NCI-H510A (cell line): ENCODE measurements around the gene MAPK12.
"Not testable (repeated sequence)": the region's sequence is repeated elsewhere in the genome, so short reads cannot be mapped to it uniquely, and the experiment has no call there.

Experiments used
- DNase-seq: peaks from one replicate; lab custom pipeline; 2025; lab: John Stamatoyannopoulos, UW

Gene MAPK12

DNA sequence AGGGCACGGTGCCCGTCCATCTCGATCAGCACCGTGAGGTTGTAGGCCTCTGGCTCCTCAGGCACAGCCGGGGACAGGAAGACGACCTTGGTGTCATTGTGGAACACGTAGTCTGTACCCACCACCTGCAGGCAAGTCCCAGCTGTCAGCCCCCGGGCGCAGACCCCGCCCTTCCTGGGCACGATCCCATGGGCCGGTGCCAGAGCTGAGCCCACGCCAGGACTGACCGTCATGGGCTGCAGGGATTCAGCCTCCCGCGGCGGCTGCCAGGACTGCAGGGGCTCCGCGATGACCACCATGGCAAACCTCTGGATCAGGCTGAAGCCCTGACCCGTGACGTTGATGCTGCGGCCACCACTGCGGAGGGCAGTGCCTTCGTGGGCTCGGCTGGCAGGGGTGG is 20.5 kb upstream of the MAPK12 start:
- DNase-seq: no peak

DNA sequence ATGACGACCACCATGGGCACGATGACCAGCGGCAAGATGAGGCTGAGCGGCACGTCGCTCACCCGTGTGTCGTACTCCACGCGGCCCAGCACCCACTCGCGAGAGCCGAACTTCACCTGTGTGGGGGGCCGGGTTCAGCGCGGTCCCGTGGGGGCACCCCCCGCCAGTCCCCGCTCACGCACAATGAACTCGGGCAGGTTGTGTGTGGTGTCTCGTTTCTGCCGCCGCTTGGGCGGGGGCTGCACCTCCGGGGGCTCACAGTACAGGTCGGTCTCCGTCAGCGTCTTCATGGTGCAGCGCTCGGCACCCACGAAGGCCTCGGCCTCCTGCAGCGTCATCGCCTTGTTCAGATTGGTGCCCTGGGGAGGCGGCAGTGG is 19.9 kb upstream of the MAPK12 start:
- no peak for DNase-seq

DNA sequence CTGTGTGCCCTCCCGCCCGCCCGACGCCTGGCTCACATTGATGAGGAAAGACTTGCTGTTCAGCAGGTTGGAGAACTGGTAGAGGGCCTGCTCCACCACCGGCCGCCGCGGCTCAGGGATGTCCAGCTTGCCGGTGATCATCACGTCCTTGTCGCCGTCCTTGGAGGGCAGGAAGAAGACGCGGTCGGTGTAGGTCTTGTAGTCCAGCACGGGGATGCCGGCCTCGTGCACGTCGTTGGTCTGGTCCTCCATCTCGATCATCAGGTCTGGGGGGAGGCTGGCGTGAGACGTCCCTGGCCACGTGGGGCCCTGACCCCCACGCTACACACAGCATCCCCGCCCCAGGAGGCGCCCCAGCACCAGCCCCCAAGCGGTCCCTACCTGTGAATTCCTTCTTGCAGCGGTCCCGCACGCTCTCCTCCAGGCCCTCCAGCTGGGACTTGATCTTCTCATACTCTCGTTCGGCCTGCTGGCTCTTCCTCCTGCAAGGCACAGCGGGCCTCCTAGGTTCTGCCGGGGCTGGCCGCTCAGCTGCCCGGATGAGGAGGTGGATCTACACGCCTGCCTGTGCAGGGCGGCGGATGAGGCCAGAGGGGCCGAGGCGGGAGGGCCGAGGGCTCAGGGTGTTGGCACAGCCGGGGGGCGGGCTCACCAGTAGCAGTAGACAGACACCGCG is 19.4 kb upstream of the MAPK12 start:
- no peak for DNase-seq

DNA sequence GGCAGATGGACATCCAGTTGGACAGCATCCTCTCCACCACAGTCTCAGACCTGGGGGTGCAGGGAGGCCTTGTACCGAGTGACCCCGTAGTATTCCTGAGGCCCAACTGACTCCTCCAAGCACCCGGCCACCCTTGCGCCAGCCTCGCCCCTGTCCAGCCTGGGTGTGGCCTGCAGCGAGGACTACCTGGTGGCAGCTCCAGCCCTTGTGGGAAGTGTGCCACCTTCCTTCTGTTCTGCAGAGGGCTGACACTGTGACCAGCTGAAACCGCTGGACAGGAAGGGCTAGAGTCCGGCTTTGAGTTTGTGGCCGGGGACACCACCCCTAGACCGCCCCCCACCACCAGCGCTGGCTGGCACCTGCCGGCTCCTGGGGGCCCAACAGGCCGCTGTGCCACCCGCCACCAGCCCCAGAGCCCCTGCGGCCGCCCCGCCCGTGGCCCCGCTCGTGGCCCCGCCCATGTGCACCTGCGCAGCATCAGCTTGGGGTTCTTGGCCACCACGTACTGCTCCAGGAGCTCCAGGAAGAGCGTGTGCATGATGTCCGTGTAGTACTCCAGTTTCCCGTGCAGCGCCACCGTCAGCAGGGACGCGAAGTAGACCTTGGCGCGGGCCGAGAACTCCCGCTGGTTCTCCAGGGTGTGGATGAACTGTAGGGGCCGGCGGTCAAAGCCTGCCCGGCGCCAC is 18.7 kb upstream of the MAPK12 start:
- no peak for DNase-seq

DNA sequence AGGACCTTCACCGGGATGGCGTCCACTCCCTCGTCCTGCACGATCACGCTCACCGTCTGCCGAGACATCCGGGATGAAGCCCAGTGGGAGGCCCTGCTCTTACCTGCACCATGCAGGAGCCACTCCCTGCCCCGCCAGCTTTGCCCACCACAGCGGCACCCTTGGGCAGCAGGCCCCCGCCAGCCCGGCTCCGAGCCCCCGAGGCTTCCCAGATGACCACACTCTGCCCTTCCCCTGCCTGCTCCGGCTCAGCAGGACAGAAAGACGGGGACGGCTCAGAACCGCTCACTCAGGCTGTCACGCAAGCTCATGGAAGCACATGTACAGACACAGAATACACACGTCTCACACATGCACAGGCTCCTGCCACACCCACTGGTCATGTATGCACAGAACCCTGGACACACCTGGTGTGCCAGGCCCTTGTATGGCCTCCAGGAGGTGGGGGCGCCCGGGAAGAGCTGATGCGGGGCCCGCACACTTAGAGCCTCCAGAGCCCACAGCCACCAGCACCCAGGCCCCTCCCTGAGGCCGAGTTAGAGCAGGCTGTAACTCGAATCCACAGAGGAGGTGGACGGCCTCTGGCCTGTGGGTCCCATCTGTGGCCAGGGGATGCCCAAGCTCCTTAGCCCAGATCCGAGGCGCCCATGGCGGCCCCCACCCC is 17.6 kb upstream of the MAPK12 start:
- no peak for DNase-seq

DNA sequence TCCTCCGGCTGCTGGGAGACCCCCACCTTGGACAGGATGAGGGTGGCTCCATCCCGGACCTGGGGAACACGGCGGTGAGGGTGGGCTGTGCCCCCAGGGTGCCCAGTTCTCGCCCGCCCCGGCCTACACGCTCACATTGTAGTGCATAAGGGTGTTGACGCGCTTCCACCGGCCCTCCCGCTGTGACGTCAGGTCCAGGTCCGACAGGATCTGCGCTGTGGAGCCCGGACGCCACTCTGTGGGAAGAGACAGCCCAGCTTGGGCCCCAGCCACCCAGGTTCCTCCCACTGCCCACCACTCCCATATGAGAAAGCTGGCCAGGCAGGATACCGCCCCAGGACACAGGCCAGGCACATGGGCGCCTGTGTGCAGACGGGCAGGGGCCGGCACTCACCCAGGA is 17.0 kb upstream of the MAPK12 start:
- no peak for DNase-seq

DNA sequence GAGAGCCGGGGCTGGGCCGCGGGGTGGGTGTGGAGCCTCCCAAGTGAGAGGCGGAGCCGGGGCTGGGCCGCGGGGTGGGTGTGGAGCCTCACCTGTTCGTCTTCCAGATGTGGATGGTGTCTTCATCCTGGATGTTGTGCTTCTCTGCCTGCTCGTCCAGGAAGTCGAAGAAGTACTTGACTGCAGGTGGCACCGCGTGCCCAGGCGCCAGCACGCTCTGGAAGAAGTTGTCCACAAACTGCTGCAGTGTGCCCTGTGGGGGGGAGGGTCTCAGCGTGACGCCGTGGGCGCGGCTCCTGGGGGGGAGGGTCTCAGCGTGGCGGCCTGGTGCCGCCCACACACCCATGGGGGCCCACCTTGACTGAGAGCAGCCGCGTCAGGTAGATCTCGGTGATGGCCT is 16.3 kb upstream of the MAPK12 start:
- DNase-seq: no peak

DNA sequence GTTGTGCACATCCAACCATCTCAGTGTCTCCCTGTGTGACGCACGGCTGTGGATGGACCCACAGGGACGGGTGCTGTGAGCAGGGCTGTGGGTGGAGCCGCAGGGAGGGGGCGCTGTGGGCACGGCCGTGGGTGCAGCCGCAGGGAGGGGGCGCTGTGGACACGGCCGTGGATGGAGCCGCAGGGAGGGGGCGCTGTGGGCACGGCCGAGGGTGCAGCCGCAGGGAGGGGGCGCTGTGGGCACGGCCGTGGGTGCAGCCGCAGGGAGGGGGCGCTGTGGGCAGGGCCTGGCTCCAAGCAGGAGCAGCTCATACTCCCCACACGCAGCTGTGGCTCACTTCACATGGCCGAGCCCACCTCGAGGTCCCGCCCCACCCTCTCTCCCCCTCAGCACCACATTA is 14.7 kb upstream of the MAPK12 start:
- no peak for DNase-seq

DNA sequence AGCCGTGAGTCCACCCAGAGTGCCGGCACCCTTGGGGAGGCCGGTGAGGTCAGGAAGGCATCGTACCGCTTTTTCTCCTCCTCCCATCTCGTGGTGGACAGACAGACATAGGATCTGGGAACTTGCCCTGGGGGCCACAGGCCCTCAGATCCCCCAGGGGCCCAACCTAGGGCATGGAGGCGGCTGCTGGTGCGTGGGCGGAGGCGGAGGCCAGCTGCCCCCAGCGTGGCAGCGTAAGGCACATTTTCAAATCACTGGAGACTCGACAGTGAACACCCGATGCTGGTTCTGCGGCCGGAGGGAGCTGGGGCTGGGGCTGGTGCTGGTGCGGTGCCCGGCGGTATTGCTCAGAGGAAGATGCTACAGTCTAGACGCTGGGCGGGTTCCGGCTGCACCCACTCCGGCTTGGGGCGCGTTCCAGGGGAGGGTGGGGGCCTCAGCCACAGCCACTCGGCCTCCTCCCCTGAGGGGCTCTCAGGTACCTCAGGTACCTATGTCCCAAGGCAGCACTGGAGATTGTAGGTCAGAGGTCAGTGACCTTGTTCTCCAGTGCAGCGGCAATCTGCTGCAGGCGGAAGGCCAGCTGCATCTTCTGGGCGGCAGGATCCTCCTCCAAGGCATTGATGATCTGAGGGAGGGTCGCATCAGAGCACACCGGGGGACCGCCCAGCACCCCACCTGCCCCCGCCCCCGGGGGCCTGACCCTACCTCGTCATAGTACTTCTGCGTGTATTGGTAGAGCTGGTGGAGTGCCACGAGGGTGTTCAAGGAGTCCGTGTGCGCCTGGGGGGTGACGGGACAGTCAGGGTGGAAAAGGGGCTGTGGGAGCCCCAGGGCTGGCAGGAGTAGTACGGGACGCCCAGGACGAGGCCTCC is 13.9 kb upstream of the MAPK12 start:
- no peak for DNase-seq

DNA sequence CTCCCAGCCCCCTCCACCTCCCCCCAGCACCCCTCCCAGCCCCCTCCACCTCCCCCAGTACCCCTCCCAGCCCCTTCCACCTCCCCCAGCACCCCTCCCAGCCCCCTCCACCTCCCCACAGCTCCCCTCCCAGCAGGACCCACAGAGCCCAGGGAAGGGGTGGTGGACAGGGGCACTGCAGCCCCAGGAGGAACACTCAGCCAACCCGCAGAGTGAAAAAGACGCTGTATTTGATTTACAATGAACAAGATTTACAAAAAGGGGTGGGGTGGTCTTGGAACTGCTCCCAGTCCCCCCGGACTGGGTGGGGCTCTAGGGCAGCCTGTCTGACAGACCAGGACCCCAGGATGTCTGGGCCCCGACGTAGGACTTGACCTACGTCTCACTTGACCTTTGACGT is 13.3 kb upstream of the MAPK12 start:
- no peak for DNase-seq

DNA sequence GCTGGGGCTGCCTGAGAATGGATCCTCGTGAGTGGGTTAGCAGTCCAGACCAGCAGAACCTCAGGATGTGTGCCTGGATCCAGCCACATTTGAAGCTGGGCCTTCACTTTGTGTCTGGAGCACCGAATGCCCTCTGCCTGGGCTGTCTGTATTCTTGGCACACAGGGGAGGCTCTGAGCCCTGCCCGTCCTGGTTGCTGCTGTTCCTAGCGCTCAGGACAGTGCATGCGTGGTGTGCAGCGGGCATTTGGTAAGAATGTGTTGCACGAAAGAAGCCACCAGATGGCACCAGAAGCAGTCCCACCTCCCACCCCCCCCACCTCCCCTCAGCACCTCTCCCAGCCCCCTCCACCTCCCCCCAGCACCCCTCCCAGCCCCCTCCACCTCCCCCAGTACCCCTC is 12.8 kb upstream of the MAPK12 start:
- DNase-seq: peak; percentile 37

DNA sequence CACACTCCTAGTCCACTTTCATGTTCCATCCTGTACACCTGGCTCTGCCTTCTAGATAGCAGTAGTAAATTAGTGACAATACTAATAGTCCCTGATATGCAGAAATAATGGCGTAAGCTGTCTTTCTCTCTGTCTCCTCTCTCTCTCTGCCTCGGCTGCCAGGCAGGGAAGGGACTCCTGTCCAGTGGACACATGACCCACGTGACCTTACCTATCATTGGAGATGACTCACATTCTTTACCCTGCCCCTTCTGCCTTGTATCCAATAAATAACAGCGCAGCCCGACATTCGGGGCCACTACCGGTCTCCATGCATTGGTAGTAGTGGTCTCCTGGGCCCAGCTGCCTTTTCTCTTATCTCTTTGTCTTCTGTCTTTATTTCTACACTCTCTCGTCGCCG is 12.3 kb upstream of the MAPK12 start:
- DNase-seq: not testable (repeated sequence)

DNA sequence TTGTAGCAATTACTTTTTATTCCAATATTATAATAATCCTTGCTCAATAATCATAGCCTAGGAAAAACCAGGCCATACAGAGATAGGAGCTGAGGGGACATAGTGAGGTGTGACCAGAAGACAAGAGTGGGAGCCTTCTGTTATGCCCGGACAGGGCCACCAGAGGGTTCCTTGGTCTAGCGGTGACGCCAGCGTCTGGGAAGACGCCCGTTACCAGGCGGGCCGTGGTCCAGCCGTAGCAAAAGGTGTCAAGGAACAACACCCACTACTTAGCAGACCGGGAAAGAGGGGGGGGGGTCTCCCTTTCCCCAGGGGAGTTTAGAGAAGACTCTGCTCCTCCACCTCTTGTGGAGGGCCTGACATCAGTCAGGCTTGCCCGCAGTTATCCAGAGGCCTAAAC is 11.9 kb upstream of the MAPK12 start:
- not testable (repeated sequence) for DNase-seq

DNA sequence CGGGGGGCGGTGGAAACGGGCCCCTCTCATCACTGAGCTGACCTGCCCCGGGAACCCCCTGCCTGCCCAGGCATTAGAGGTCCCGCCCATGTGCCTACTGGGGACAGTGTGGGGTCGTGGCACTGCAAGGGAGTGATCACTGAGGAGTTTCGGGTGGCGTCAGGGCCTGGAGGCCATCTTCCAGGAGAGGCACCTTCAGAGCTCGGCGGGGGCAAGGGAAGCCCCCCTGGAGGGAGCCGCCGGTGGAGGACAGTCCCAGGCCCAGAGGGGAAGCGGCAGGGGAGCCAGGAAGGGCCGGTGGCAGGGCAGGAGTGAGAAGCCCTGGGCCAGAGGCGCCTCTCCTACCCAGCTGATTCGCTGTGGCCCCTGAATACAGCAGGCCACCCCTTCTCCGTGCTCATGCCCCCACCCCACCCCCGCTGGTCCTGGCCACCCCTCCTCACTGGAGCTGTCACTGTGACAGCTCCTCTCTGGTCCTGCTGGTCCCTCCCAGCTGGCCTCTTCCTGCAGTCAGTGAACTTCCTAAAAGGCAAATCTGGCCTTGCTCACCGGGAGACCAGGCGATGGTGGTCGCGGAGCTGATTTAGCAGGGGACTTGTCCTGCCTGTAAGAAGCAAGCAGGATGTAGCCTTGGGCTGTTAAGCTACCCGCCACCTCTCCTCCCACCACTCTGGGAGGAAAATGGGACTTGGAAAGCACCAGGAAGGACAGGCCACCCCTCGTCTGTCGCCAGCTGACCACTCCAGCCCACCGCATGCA is 10.7 kb upstream of the MAPK12 start:
- no peak for DNase-seq

DNA sequence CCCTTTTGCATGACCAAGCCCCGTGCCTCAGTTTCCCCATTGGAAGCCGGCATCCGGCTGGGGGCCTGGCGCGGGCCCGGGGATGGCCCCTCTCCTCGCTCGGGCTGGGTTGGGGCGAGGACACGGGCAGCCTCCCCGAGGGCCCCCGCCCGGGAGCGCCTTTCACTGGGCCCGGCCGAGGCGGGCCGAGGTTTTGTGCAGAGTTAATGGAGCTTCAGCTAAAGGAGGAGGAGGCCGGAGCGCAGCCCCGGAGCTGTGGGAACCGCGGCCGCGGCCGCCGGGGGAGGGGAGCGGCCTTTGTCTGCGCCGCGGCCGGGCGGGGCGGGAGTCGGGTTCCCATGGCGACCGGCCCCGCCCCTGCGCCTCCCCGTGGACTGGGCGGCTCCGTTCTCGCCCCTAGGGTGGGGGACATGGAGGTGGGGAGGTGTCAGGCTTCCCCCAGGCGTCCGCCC is 10.1 kb upstream of the MAPK12 start:
- DNase-seq: peak; percentile 46

DNA sequence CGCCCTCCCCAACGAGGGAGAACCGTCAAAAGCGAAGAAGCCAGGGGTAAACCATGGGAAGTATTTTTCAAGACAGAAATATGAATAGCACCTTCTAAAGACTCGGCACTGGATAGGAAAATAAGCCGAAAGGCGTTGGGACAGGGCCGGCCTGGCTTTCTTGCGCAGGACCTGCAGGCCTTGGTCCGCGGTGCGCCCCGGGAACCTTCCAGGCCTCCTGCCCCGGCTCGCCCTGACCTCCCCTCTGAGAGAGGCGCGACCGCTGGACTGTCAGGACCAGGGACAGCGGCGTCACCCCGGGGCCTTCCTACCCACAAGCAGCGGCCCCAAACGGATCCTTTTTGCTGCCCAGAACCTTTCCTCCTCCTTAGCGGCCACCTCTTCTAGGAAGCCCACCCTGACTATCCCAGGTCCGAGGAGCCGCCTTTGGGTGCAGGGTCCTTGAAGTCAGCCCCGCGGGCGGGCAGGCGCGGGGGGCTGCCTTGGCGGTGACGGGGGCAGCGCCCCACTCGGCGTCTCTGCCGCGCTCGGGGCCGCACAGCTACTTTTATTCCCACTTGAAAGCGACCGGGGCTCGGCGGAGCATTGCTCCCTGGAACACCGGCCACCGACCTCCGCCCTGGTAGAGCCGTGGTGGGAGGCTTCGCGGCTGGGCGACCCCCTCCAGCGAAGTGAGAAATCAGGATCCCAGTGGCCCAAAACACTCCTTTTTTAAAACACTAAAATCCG is 9.3 kb upstream of the MAPK12 start:
- no peak for DNase-seq

DNA sequence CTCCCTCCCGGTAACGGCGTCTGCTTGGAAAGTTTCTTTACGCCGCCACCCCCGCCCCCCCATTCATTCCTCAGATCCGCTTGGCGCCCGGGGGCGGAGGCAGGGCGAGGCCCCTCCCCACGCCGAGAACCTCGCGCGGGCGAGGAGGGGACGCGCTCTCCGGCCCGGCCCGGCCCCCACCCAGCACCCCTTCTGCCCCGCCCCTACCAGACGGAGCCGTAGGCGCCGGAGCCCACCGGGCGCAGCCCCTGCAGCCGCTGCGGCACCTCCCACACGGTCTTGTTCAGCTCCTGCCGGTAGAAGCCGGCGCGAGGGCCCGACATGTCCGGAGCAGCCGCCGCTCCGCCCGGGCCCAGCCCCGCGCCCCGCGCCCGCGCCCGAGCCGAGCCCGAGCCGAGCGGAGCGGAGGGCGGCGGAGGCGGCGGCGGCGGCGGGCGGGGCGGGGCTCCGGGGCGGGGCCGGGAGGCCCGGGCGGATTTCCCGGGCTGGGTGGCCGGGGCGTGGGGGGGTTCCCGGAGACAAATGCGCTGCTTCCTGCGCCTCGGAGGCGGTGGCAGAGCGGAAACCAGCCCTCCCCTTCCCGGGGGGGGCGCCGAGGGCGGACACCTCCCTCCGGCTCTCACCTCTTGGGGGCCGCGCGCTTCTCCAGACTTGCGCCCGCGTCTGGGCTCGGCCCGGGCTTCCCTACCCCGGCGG is 8.6 kb upstream of the MAPK12 start, which contains the start of gene MAPK11:
Gene MAPK11, minus strand, starts transcription at position 411 of the 696 bp plus-strand sequence. Its CDS starts 88 bp downstream, at position 323.
- DNase-seq: no peak

DNA sequence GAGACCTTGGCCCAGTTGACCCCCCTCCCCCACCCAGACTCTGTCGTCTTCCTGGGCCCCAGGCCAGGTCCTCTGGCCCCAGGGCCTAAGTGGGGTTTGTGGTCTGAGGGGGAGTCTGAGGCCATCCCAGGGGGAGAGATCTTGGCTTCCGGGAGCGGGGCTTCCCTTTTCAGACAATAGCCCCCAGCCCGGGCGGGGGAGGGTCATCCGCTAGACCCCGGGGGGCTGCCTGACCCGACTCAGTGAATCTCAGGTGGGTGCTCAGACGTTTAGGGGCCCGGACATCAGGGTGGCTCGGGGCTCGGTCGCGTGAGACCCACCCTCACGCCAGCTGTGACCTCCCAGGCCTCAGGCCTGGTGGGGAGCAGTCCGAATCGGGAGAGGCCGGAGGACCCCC is 8.1 kb upstream of the MAPK12 start:
- DNase-seq: no peak

DNA sequence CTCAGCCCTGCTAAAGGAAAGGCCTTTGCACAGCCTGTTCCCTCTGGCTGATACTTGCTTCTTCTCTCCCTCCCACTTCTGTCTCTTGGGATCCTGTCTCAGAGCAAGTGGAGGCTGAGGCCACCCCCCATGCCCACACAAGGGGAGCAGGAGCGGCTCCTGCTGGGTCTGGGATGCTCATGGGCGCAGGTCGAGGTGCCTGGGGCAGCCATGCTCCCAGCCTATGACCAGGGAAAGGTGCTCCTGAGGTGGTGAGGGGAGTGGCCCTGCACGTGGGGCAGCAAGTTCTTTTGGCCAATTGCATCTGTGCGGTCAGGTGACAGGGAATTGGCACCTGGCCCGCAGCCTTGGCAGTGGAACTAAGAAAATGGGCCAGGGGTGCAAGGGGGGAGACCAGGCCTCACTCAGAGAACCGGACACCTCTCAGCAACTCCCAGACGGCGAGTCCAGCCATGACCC is 7.2 kb upstream of the MAPK12 start:
- DNase-seq: no peak
